Uterus (tissue), 2 donors: ENCODE measurements around the gene PHF3.

Source experiments
- POLR2A ChIP-seq, 2 donors: fragments of 450-650 bp; IDR thresholded peaks; one replicate each; pipeline ENCODE4 v1.6.1; 2016; ENCODE audit warnings: antibody characterized with exemption in 2 of 2, mild to moderate bottlenecking in 1 of 2, moderate library complexity in 1 of 2
- TF ChIP-seq, protein P1 (sequence below), 4 experiments: fragments of 200-600 bp in 2 of 4; fragments of 450-650 bp in 2 of 4; sonication (generic) in 2 of 4; IDR thresholded peaks; one replicate each; pipeline ENCODE4 v1.5.1; 2016 to 2019; ENCODE audit warnings: antibody characterized with exemption in 4 of 4, mild to moderate bottlenecking in 2 of 4, moderate library complexity in 1 of 4

DNA sequence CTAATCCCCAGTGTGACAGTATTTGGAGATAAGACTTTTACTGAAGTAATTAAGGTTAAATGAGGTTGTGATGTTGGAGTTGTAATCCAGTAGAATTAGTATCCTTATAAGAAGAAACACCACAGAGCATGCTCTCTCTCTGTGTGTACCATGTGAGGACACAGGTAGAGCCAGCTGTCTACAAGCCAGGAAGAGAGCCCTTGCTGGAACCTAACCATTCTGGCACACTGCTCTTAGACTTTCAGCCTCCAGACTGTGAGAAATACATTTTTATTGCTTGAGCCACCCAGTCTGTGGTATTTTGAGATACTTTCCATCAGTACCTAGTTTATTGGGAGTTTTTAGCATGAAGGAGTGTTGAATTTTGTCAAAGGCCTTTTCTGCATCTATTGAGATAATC is 110.2 kb downstream of the PHF3 start:
- TF ChIP-seq, protein P1, sequence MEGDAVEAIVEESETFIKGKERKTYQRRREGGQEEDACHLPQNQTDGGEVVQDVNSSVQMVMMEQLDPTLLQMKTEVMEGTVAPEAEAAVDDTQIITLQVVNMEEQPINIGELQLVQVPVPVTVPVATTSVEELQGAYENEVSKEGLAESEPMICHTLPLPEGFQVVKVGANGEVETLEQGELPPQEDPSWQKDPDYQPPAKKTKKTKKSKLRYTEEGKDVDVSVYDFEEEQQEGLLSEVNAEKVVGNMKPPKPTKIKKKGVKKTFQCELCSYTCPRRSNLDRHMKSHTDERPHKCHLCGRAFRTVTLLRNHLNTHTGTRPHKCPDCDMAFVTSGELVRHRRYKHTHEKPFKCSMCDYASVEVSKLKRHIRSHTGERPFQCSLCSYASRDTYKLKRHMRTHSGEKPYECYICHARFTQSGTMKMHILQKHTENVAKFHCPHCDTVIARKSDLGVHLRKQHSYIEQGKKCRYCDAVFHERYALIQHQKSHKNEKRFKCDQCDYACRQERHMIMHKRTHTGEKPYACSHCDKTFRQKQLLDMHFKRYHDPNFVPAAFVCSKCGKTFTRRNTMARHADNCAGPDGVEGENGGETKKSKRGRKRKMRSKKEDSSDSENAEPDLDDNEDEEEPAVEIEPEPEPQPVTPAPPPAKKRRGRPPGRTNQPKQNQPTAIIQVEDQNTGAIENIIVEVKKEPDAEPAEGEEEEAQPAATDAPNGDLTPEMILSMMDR (IDR thresholded peaks at IDR 0.05), result no peak
- no peak for TF ChIP-seq POLR2A (IDR thresholded peaks at IDR 0.05)
